Muscle layer of duodenum (tissue), 2 donors: ENCODE results near the gene STX10.
"Not testable (repeated sequence)": the region's sequence is repeated elsewhere in the genome, so short reads cannot be mapped to it uniquely, and the experiment has no call there.

Source experiments
- H3K27ac ChIP-seq: one replicate; pipeline ENCODE4 v1.7.0; 2013; ENCODE audit warnings: mild to moderate bottlenecking, low read length
- H3K27me3 ChIP-seq: one replicate; pipeline ENCODE4 v1.7.0; 2013; ENCODE audit warnings: low read depth, mild to moderate bottlenecking, control low read depth, low read length
- H3K36me3 ChIP-seq, 2 donors: one replicate each; pipeline ENCODE4 v1.7.0; 2013; ENCODE audit warnings: low read length in 2 of 2, control low read depth in 1 of 2, mild to moderate bottlenecking in 1 of 2; ENCODE audit not compliant: insufficient read depth in 2 of 2, control insufficient read depth in 1 of 2
- H3K4me1 ChIP-seq, 2 donors: one replicate each; pipeline ENCODE4 v1.7.0; 2013; ENCODE audit warnings: low read length in 2 of 2, mild to moderate bottlenecking in 2 of 2, control low read depth in 1 of 2, moderate library complexity in 1 of 2; ENCODE audit not compliant: insufficient read depth in 2 of 2, control insufficient read depth in 1 of 2
- H3K4me3 ChIP-seq, 2 donors: one replicate each; pipeline ENCODE4 v1.7.0; 2013; ENCODE audit warnings: low read length in 2 of 2, low read depth in 1 of 2, mild to moderate bottlenecking in 1 of 2
- H3K9me3 ChIP-seq, 2 donors: one replicate each; pipeline ENCODE4 v1.7.0; 2013; ENCODE audit warnings: low read length in 2 of 2, control low read depth in 1 of 2, mild to moderate bottlenecking in 1 of 2; ENCODE audit not compliant: control insufficient read depth in 1 of 2
- donor health status: healthy.

STX10 gene

GRCh38 chr19:13178291-13178690 is 28.1 kb upstream of the STX10 start:
- not testable (repeated sequence) for H3K36me3 ChIP-seq, H3K27me3 ChIP-seq, H3K27ac ChIP-seq, H3K4me3 ChIP-seq, H3K9me3 ChIP-seq
- H3K4me1 ChIP-seq = peaks cover 3 to 11% of the 10 kb centered on the region in 2 donors

- H3K4me3 ChIP-seq, H3K36me3 ChIP-seq, H3K27me3 ChIP-seq, H3K9me3 ChIP-seq, H3K27ac ChIP-seq: not testable (repeated sequence)
- peaks cover 4 to 12% of the 10 kb centered on the region in 2 donors for H3K4me1 ChIP-seq
Observed at GRCh38 chr19:13177584-13177983, 27.4 kb upstream of the STX10 start.

DNA sequence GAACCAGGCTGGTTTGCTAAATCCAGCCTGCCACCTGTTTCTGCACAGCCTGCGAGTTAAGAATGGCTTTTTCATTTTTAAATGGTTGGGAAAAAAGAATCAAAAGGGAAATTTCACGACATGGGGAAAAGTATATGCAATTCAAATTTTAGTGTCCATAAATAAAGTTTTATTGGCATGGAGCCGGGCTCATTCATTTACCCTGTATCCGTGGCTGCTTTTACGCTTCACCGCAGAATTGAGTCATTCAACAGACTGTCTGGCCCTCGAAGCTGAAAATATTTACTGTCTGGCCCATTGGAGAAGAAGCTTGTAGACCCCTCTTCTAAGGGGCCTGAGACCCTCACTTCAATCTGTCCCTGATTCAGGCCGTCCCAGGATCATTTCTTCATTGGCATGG is 26.2 kb upstream of the STX10 start:
- no peaks in the 10 kb centered on the region for H3K27me3 ChIP-seq
- no peak overlapping the region for H3K4me3 ChIP-seq
- no peaks in the 10 kb centered on the region for H3K9me3 ChIP-seq
- H3K27ac ChIP-seq = no peak overlapping the region
- H3K36me3 ChIP-seq = no peaks in the 10 kb centered on the region
- peaks cover 6 to 9% of the 10 kb centered on the region in 2 donors for H3K4me1 ChIP-seq

- no peaks in the 10 kb centered on the region for H3K36me3 ChIP-seq
- H3K9me3 ChIP-seq = no peaks in the 10 kb centered on the region
- no peaks in the 10 kb centered on the region for H3K27me3 ChIP-seq
- H3K4me1 ChIP-seq = peaks cover 6 to 8% of the 10 kb centered on the region in 2 donors
- H3K27ac ChIP-seq = no peak overlapping the region
- no peak overlapping the region for H3K4me3 ChIP-seq
Observed at GRCh38 chr19:13173139-13173737, 23.1 kb upstream of the STX10 start.

GRCh38 chr19:13172346-13173138 is 22.4 kb upstream of the STX10 start:
- Histone ChIP-seq H3K36me3 (no peaks in the 10 kb centered on the region), H3K9me3 (no peaks in the 10 kb centered on the region), H3K27ac (peak overlapping the region; percentile 69), H3K4me3 (no peak overlapping the region), H3K27me3 (no peaks in the 10 kb centered on the region), H3K4me1 (peaks cover 6 to 8% of the 10 kb centered on the region in 2 donors)

GRCh38 chr19:13171146-13171545 is 21.0 kb upstream of the STX10 start:
- Histone ChIP-seq H3K27me3 (no peaks in the 10 kb centered on the region), H3K9me3 (no peaks in the 10 kb centered on the region), H3K4me3 (no peak overlapping the region), H3K4me1 (peaks cover 6 to 8% of the 10 kb centered on the region in 2 donors), H3K27ac (no peak overlapping the region), H3K36me3 (no peaks in the 10 kb centered on the region)

GRCh38 chr19:13169769-13170168 is 19.6 kb upstream of the STX10 start:
- Histone ChIP-seq H3K27ac (no peak overlapping the region), H3K4me3 (no peak overlapping the region), H3K4me1 (peaks cover 8 to 12% of the 10 kb centered on the region in 2 donors), H3K9me3 (no peaks in the 10 kb centered on the region), H3K36me3 (no peaks in the 10 kb centered on the region), H3K27me3 (no peaks in the 10 kb centered on the region)

- not testable (repeated sequence) for H3K4me3 ChIP-seq, H3K36me3 ChIP-seq, H3K27me3 ChIP-seq, H3K9me3 ChIP-seq
- H3K27ac ChIP-seq = peak overlapping the region; percentile 88
- peaks cover 17 to 20% of the 10 kb centered on the region in 2 donors for H3K4me1 ChIP-seq
Observed at GRCh38 chr19:13166151-13166550, 16.0 kb upstream of the STX10 start.

- peak overlapping the region; percentile 99 for H3K27ac ChIP-seq
- H3K9me3 ChIP-seq = no peaks in the 10 kb centered on the region
- H3K4me3 ChIP-seq = peak overlapping the region in 1 of 2 donors; percentile 33
- H3K4me1 ChIP-seq = peaks cover 17 to 20% of the 10 kb centered on the region in 2 donors
- H3K36me3 ChIP-seq = no peaks in the 10 kb centered on the region
- no peaks in the 10 kb centered on the region for H3K27me3 ChIP-seq
Observed at GRCh38 chr19:13165162-13165997, 15.2 kb upstream of the STX10 start.

- Histone ChIP-seq H3K27me3 (no peaks in the 10 kb centered on the region), H3K36me3 (no peaks in the 10 kb centered on the region), H3K27ac (peak overlapping the region; percentile 99), H3K4me3 (peak overlapping the region; percentile 33 to 54), H3K4me1 (peaks cover 17 to 20% of the 10 kb centered on the region in 2 donors), H3K9me3 (no peaks in the 10 kb centered on the region)
Observed at GRCh38 chr19:13164343-13165161, 14.4 kb upstream of the STX10 start.
